Keratinocyte (primary cell): ENCODE measurements around the gene SLC2A4RG. TPM values are rescaled to one million over a fixed set of nuclear protein-coding genes. Genes with fewer than 3 reads are reported as not detected.

Experiments
- DNase-seq: peaks from one replicate; pipeline ENCODE4 v3.0.0-alpha.2; 2011; ENCODE audit warnings: low read depth, missing footprints, low spot score
- FAIRE-seq: peaks from 2 replicates; lab custom pipeline; 2011; peaks lifted over from hg19 to GRCh38; lab: Jason Lieb, UNC
- H2AFZ ChIP-seq: 2 replicates; pipeline ENCODE4 v1.6.0; 2012; ENCODE audit warnings: low read length, control low read depth, inconsistent platforms; ENCODE audit not compliant: control insufficient read depth
- H3K27ac ChIP-seq: 2 replicates; pipeline ENCODE4 v1.5.1; 2011; ENCODE audit warnings: low read length; ENCODE audit not compliant: control insufficient read depth, insufficient read depth
- H3K27me3 ChIP-seq: 3 replicates; pipeline ENCODE4 v1.6.0; 2011; ENCODE audit warnings: low read length; ENCODE audit not compliant: control insufficient read depth, insufficient read depth; ENCODE audit errors: extremely low read depth
- H3K36me3 ChIP-seq, 2 experiments: 2 replicates in 1 of 2; 3 replicates in 1 of 2; pipeline ENCODE4 v1.5.1; 2011; ENCODE audit warnings: low read length in 2 of 2, mild to moderate bottlenecking in 1 of 2; ENCODE audit not compliant: control insufficient read depth in 2 of 2, insufficient read depth in 2 of 2; ENCODE audit errors: extremely low read depth in 1 of 2
- H3K4me1 ChIP-seq: 3 replicates; pipeline ENCODE4 v1.5.1; 2011; ENCODE audit warnings: low read length; ENCODE audit not compliant: control insufficient read depth, insufficient read depth; ENCODE audit errors: extremely low read depth
- H3K4me2 ChIP-seq: 3 replicates; pipeline ENCODE4 v1.6.0; 2011; ENCODE audit warnings: low read depth, low read length; ENCODE audit not compliant: control insufficient read depth, insufficient read depth; ENCODE audit errors: extremely low read depth
- H3K4me3 ChIP-seq, 3 experiments: fragments of 200-600 bp in 1 of 3; sonication (generic) in 1 of 3; 2 replicates in 2 of 3; 3 replicates in 1 of 3; pipeline ENCODE4 v1.5.1; 2011 to 2016; ENCODE audit warnings: low read length in 3 of 3, mild to moderate bottlenecking in 3 of 3, control low read depth in 2 of 3, inconsistent platforms in 1 of 3, low read depth in 1 of 3, mixed read lengths in 1 of 3, mixed run types in 1 of 3, moderate library complexity in 1 of 3; ENCODE audit not compliant: control insufficient read depth in 2 of 3, insufficient read depth in 2 of 3; ENCODE audit errors: extremely low read depth in 1 of 3
- H3K79me2 ChIP-seq: 2 replicates; pipeline ENCODE4 v1.6.0; 2012; ENCODE audit warnings: low read length; ENCODE audit not compliant: control insufficient read depth, insufficient read depth
- H3K9ac ChIP-seq: 3 replicates; pipeline ENCODE4 v1.6.0; 2011; ENCODE audit warnings: low read length; ENCODE audit not compliant: control insufficient read depth, insufficient read depth; ENCODE audit errors: extremely low read depth
- H3K9me1 ChIP-seq: 3 replicates; pipeline ENCODE4 v1.6.0; 2011; ENCODE audit warnings: low read length; ENCODE audit not compliant: control insufficient read depth, insufficient read depth; ENCODE audit errors: extremely low read depth
- H3K9me3 ChIP-seq: 2 replicates; pipeline ENCODE4 v1.5.1; 2012; ENCODE audit warnings: low read depth, low read length; ENCODE audit not compliant: control insufficient read depth
- H4K20me1 ChIP-seq: 3 replicates; pipeline ENCODE4 v1.6.0; 2011; ENCODE audit warnings: low read length; ENCODE audit not compliant: control insufficient read depth, insufficient read depth; ENCODE audit errors: extremely low read depth
- CTCF ChIP-seq, 3 experiments: IDR thresholded peaks in 1 of 3; conservative IDR thresholded peaks in 1 of 3; optimal IDR thresholded peaks in 1 of 3; 2 replicates in 2 of 3; 3 replicates in 1 of 3; pipeline versions ENCODE3 to v1.5.1; 2011; ENCODE audit warnings: low read length in 3 of 3, mild to moderate bottlenecking in 3 of 3, moderate library complexity in 2 of 3, control low read depth in 1 of 3, inconsistent platforms in 1 of 3; ENCODE audit not compliant: insufficient read depth in 2 of 3; ENCODE audit errors: extremely low read depth in 1 of 3
- EZH2 ChIP-seq: IDR thresholded peaks from one replicate; pipeline ENCODE4 v1.6.1; 2012; ENCODE audit warnings: inconsistent platforms, mild to moderate bottlenecking, low read length, moderate library complexity
- dilution Hi-C: fragments of 300-500 bp; cut with MboI; formaldehyde crosslinking; loops from one replicate; pipeline ENCODE4 v1.7.0; 2020; ENCODE audit warnings: low sequenced_read_pairs; ENCODE audit not compliant: extremely low pct_ligation_motif_present
- polyA plus RNA-seq, 5 experiments: library from polyadenylated mRNA; depleted of rRNA in 3 of 5; stranded (reverse) in 3 of 5; stranded (forward) in 1 of 5; unstranded in 1 of 5; fragments of >200 nt; gene quantifications; 1 replicate in 1 of 5; 2 replicates in 3 of 5; 3 replicates in 1 of 5; pipeline versions ENCODE4 v1.2.1 to v1.2.3, GENCODE V29; 2011 to 2012; ENCODE audit warnings: missing spikeins in 2 of 5, low read depth in 1 of 5, low replicate concordance in 1 of 5

Gene SLC2A4RG
- polyA plus RNA-seq, 1 donor (not counting 4 experiments of a cell fraction or from before 2014, with no cell fraction given): 23.5 TPM

- Histone ChIP-seq H3K9me1 (peaks cover 2% of the 10 kb centered on the region), H3K9me3 (no peaks in the 10 kb centered on the region), H3K27ac (no peak overlapping the region), H4K20me1 (no peaks in the 10 kb centered on the region), H2AFZ (no peak overlapping the region), H3K27me3 (no peaks in the 10 kb centered on the region), H3K36me3 (peaks cover 17 to 32% of the 10 kb centered on the region in 2 experiments), H3K4me3 (no peak overlapping the region), H3K79me2 (peaks cover 26% of the 10 kb centered on the region), H3K4me2 (no peak overlapping the region), H3K4me1 (peaks cover 4% of the 10 kb centered on the region), H3K9ac (no peak overlapping the region)
- TF ChIP-seq EZH2: no peak
- no peak for TF ChIP-seq CTCF (optimal IDR thresholded peaks at IDR 0.05 in 1 of 3, IDR thresholded peaks at IDR 0.05 in 1 of 3, conservative IDR thresholded peaks at IDR 0.05 in 1 of 3; ENCODE audit: extremely low read depth in 1 of 3, insufficient read depth in 2 of 3, low read length in 3 of 3)
- FAIRE-seq: no peak
- DNase-seq: no peak
- dilution Hi-C loops: no loop called here
Observed at GRCh38 chr20:63731410-63731809, 8.2 kb upstream of the SLC2A4RG start.

GRCh38 chr20:63732118-63733095 lies 7.2 kb upstream of the SLC2A4RG start:
- no peaks in the 10 kb centered on the region for H3K9me3 ChIP-seq
- no peak overlapping the region for H3K4me2 ChIP-seq
- no peaks in the 10 kb centered on the region for H3K9me1 ChIP-seq
- H4K20me1 ChIP-seq: no peaks in the 10 kb centered on the region
- no peaks in the 10 kb centered on the region for H3K27me3 ChIP-seq
- dilution Hi-C loops: no loop called here
- peaks cover 12% of the 10 kb centered on the region for H3K4me1 ChIP-seq
- H3K27ac ChIP-seq: no peak overlapping the region
- FAIRE-seq (no peak), DNase-seq (no peak)
- H3K79me2 ChIP-seq: peaks cover 21% of the 10 kb centered on the region
- no peak overlapping the region for H2AFZ ChIP-seq
- TF ChIP-seq EZH2: no peak
- TF ChIP-seq CTCF (optimal IDR thresholded peaks at IDR 0.05 in 1 of 3, IDR thresholded peaks at IDR 0.05 in 1 of 3, conservative IDR thresholded peaks at IDR 0.05 in 1 of 3; ENCODE audit: extremely low read depth in 1 of 3, insufficient read depth in 2 of 3, low read length in 3 of 3): no peak
- H3K9ac ChIP-seq: no peak overlapping the region
- H3K36me3 ChIP-seq: peaks cover 20 to 27% of the 10 kb centered on the region in 2 experiments
- H3K4me3 ChIP-seq: no peak overlapping the region
